Endothelial cell of umbilical vein (primary cell): ENCODE results near the gene FAM234B. TPM values are rescaled to one million over a fixed set of nuclear protein-coding genes. Genes with fewer than 3 reads are reported as not detected.

Source experiments
- BruUV-seq: library from RNA; stranded (reverse); fragments of 400-500 nt; replicated peaks from 2 replicates; lab custom pipeline; 2021; lab: Mats Ljungman, UMichigan
- CTCF ChIA-PET: fragments of 300-600, 350-600 bp; sonication (Branson Sonifier 250); formaldehyde crosslinking; loops from one replicate; lab custom pipeline; 2021; ENCODE audit warnings: antibody characterized with exemption, inconsistent platforms; lab: Charles Lee
- POLR2A ChIA-PET: fragments of 300-600, 350-600 bp; sonication (Branson Sonifier 250); formaldehyde crosslinking; loops from one replicate; lab custom pipeline; 2021; ENCODE audit warnings: antibody characterized with exemption, inconsistent platforms; lab: Charles Lee
- DNase-seq: peaks from one replicate; pipeline ENCODE4 v3.0.0-alpha.2; 2011; ENCODE audit warnings: low read depth, low spot score
- FAIRE-seq: peaks from 2 replicates; lab custom pipeline; 2011; peaks lifted over from hg19 to GRCh38; lab: Jason Lieb, UNC
- H2AFZ ChIP-seq: 2 replicates; pipeline ENCODE4 v1.6.0; 2012; ENCODE audit warnings: low read depth, low read length, control low read depth, inconsistent platforms
- H3K27ac ChIP-seq: 2 replicates; pipeline ENCODE4 v1.5.1; 2011; ENCODE audit warnings: low read depth, mild to moderate bottlenecking, control low read depth, low read length, moderate library complexity; ENCODE audit not compliant: insufficient read depth
- H3K27me3 ChIP-seq, 2 experiments: 2 replicates each; pipeline versions ENCODE4 v1.6.0 to v1.6.1; 2011; ENCODE audit warnings: low read length in 2 of 2, mixed read lengths in 1 of 2; ENCODE audit not compliant: control insufficient read depth in 2 of 2, insufficient read depth in 2 of 2
- H3K36me3 ChIP-seq, 2 experiments: 2 replicates in 1 of 2; 3 replicates in 1 of 2; pipeline ENCODE4 v1.5.1; 2011; ENCODE audit warnings: low read length in 2 of 2, mild to moderate bottlenecking in 1 of 2, moderate library complexity in 1 of 2; ENCODE audit not compliant: control insufficient read depth in 2 of 2, insufficient read depth in 2 of 2; ENCODE audit errors: extremely low read depth in 1 of 2
- H3K4me1 ChIP-seq: 3 replicates; pipeline ENCODE4 v1.5.1; 2011; ENCODE audit warnings: mild to moderate bottlenecking, low read length; ENCODE audit not compliant: control insufficient read depth, insufficient read depth; ENCODE audit errors: extremely low read depth
- H3K4me2 ChIP-seq: 2 replicates; pipeline ENCODE4 v1.6.1; 2011; ENCODE audit warnings: low read length, control low read depth, mixed read lengths; ENCODE audit not compliant: insufficient read depth
- H3K4me3 ChIP-seq, 3 experiments: fragments of 200-600 bp in 1 of 3; sonication (generic), shearing (Covaris generic) in 1 of 3; replicated peaks in 1 of 3; 2 replicates each; pipeline ENCODE4 v1.5.1; 2011 to 2016; ENCODE audit warnings: control low read depth in 3 of 3, low read length in 3 of 3, mild to moderate bottlenecking in 2 of 3, inconsistent platforms in 1 of 3, low read depth in 1 of 3, moderate library complexity in 1 of 3; ENCODE audit not compliant: insufficient read depth in 1 of 3
- H3K79me2 ChIP-seq: 2 replicates; pipeline ENCODE4 v1.6.0; 2012; ENCODE audit warnings: low read length, inconsistent platforms; ENCODE audit not compliant: control insufficient read depth, insufficient read depth
- H3K9ac ChIP-seq: replicated peaks from 2 replicates; pipeline ENCODE3; 2011; ENCODE audit warnings: low read length, control low read depth; ENCODE audit not compliant: insufficient read depth; ENCODE audit errors: extremely low read depth
- H3K9me1 ChIP-seq: replicated peaks from 3 replicates; pipeline ENCODE4 v1.6.0; 2011; ENCODE audit warnings: mild to moderate bottlenecking, low read length; ENCODE audit not compliant: control insufficient read depth, insufficient read depth; ENCODE audit errors: extremely low read depth
- H3K9me3 ChIP-seq: replicated peaks from 2 replicates; pipeline ENCODE4 v1.5.1; 2012; ENCODE audit warnings: low read length, inconsistent platforms; ENCODE audit not compliant: control insufficient read depth, insufficient read depth
- H4K20me1 ChIP-seq: replicated peaks from 2 replicates; pipeline ENCODE3; 2011; ENCODE audit warnings: mild to moderate bottlenecking, low read length; ENCODE audit not compliant: control insufficient read depth, insufficient read depth; ENCODE audit errors: extremely low read depth
- EZH2 ChIP-seq: IDR thresholded peaks from 2 replicates; pipeline ENCODE4 v1.6.1; 2012; ENCODE audit warnings: borderline replicate concordance, low read depth, mild to moderate bottlenecking, moderate library complexity, low read length, inconsistent platforms; ENCODE audit not compliant: severe bottlenecking
- FOS ChIP-seq: IDR thresholded peaks from 2 replicates; pipeline ENCODE4 v1.6.1; 2011; ENCODE audit warnings: mild to moderate bottlenecking, low read length, moderate library complexity, borderline replicate concordance; ENCODE audit not compliant: insufficient read depth
- GATA2 ChIP-seq: IDR thresholded peaks from 2 replicates; pipeline ENCODE4 v1.7.0; 2011; ENCODE audit warnings: low read depth, mild to moderate bottlenecking, moderate library complexity, mixed read lengths, low read length; ENCODE audit not compliant: insufficient read length, insufficient read depth
- JUN ChIP-seq: IDR thresholded peaks from 2 replicates; pipeline ENCODE4 v1.6.1; 2011; ENCODE audit warnings: borderline replicate concordance, low read depth; ENCODE audit not compliant: insufficient read length, insufficient read depth
- MYC ChIP-seq: IDR thresholded peaks from one replicate; pipeline ENCODE4 v1.6.1; 2011; ENCODE audit warnings: mild to moderate bottlenecking, low read depth, low read length
- POLR2A ChIP-seq: IDR thresholded peaks from 2 replicates; pipeline ENCODE4 v1.6.1; 2012; ENCODE audit warnings: low read depth, mild to moderate bottlenecking, control low read depth, low read length
- POLR2AphosphoS5 ChIP-seq: IDR thresholded peaks from 2 replicates; pipeline ENCODE4 v1.6.1; 2012; ENCODE audit warnings: low read depth, mild to moderate bottlenecking, control low read depth, low read length, moderate library complexity; ENCODE audit not compliant: insufficient read depth
- dilution Hi-C: fragments of 300-500 bp; cut with MboI; formaldehyde crosslinking; loops from one replicate; pipeline ENCODE4 v1.15.0; 2019; ENCODE audit warnings: low sequenced_read_pairs; ENCODE audit not compliant: extremely low pct_ligation_motif_present
- intact Hi-C: fragments of 100-400 bp; cut with micrococcal nuclease; formaldehyde crosslinking; loops from one replicate; pipeline ENCODE4 v1.10.0; 2022
- polyA plus RNA-seq, 4 experiments: library from polyadenylated mRNA; depleted of rRNA in 3 of 4; stranded (reverse) in 3 of 4; unstranded in 1 of 4; fragments of >200 nt; gene quantifications; 2 replicates each; pipeline versions ENCODE4 v1.2.1 to v1.2.3, GENCODE V29; 2011 to 2012; ENCODE audit warnings: missing spikeins in 1 of 4
- total RNA-seq: library from RNA; stranded (reverse); gene quantifications from 2 replicates; pipeline ENCODE4 v1.2.3, GENCODE V29; 2021
- TF ChIP-seq, protein P1 (sequence below): IDR thresholded peaks from 2 replicates; pipeline ENCODE4 v1.6.1; 2011; ENCODE audit not compliant: insufficient read depth, insufficient read length
- TF ChIP-seq, protein P2 (sequence below), 2 donors: IDR thresholded peaks; 1 replicate in 1 of 2; 2 replicates in 1 of 2; pipeline ENCODE4 v1.5.1; 2011; ENCODE audit warnings: low read length in 2 of 2, mild to moderate bottlenecking in 2 of 2, moderate library complexity in 2 of 2, control low read depth in 1 of 2, inconsistent platforms in 1 of 2, low read depth in 1 of 2; ENCODE audit not compliant: insufficient read depth in 1 of 2; ENCODE audit errors: extremely low read depth in 1 of 2

FAM234B gene
- total and polyA plus RNA-seq, 2 donors (not counting 3 experiments of a cell fraction or from before 2014, with no cell fraction given) = 4.9 to 13.2 TPM

DNA sequence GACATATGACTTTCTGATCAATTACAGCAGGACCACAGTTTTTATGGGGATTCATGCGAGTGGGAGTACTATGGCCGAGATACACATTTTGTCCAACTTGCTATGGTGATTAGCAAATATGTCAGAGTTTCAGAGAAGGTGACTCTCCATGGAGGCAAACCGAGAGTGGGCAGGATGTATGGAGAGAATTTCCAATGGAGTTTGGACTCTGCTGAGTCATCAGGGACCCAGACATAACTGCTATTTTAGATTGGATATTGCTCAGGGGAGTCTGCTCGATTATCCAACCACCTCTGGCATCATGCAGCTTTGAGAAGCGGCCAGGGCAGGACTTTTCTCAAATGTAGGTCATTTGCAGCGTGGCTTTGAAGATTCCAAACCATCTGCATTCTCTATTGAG is 68.8 kb downstream of the FAM234B start:
- FAIRE-seq = no peak
- DNase-seq = no peak
- dilution Hi-C loops (no loop called here), intact Hi-C loops (no loop called here)
- ChIA-PET CTCF (interaction anchor here (4.4 kb wide), 1 partner anchor 12 kb away, joined by 18 read pairs; no protein-coding TSS in a partner anchor), POLR2A (no interaction called here)
- Histone ChIP-seq H3K27me3 (no peaks in the 10 kb centered on the region), H3K79me2 (no peaks in the 10 kb centered on the region), H3K4me1 (peaks cover 25% of the 10 kb centered on the region), H3K9me3 (no peaks in the 10 kb centered on the region), H3K36me3 (no peaks in the 10 kb centered on the region), H3K4me2 (no peak overlapping the region), H2AFZ (no peak overlapping the region), H3K4me3 (no peak overlapping the region), H4K20me1 (no peaks in the 10 kb centered on the region), H3K9ac (no peak overlapping the region), H3K27ac (no peak overlapping the region), H3K9me1 (no peaks in the 10 kb centered on the region)
- no TSS peak for BruUV-seq
- no peak for TF ChIP-seq FOS
- TF ChIP-seq EZH2 = no peak
- TF ChIP-seq, protein P1, sequence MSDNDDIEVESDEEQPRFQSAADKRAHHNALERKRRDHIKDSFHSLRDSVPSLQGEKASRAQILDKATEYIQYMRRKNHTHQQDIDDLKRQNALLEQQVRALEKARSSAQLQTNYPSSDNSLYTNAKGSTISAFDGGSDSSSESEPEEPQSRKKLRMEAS = no peak
- TF ChIP-seq GATA2 = no peak
- TF ChIP-seq MYC = no peak
- no peak for TF ChIP-seq POLR2A
- no peak for TF ChIP-seq JUN
- no peak for TF ChIP-seq POLR2AphosphoS5
- TF ChIP-seq, protein P2, sequence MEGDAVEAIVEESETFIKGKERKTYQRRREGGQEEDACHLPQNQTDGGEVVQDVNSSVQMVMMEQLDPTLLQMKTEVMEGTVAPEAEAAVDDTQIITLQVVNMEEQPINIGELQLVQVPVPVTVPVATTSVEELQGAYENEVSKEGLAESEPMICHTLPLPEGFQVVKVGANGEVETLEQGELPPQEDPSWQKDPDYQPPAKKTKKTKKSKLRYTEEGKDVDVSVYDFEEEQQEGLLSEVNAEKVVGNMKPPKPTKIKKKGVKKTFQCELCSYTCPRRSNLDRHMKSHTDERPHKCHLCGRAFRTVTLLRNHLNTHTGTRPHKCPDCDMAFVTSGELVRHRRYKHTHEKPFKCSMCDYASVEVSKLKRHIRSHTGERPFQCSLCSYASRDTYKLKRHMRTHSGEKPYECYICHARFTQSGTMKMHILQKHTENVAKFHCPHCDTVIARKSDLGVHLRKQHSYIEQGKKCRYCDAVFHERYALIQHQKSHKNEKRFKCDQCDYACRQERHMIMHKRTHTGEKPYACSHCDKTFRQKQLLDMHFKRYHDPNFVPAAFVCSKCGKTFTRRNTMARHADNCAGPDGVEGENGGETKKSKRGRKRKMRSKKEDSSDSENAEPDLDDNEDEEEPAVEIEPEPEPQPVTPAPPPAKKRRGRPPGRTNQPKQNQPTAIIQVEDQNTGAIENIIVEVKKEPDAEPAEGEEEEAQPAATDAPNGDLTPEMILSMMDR (IDR thresholded peaks at IDR 0.05; ENCODE audit: extremely low read depth in 1 of 2, insufficient read depth in 1 of 2, low read depth in 1 of 2, low read length in 2 of 2) = no peak
